ENCODE data around the gene HSF2BP. TPM values are rescaled to one million over a fixed set of nuclear protein-coding genes. Genes with fewer than 3 reads are reported as not detected.

The HSF2BP gene
- polyA plus RNA-seq, 1 of the 3 experiments (the other 2 are of a cell fraction), result 1.1 TPM

GRCh38 chr21:43662286-43662685, 3.0 kb upstream of the HSF2BP start:
- no peaks in the 10 kb centered on the region for H4K20me1 ChIP-seq (ENCODE audit: insufficient read depth)
- H3K27me3 ChIP-seq (ENCODE audit: insufficient read depth), result no peaks in the 10 kb centered on the region
- no peak overlapping the region for H3K4me3 ChIP-seq (ENCODE audit: low read depth in 2 of 2, low read length in 1 of 2)
- no peak for DNase-seq
- H3K79me2 ChIP-seq (ENCODE audit: insufficient read depth), result peaks cover 77% of the 10 kb centered on the region
- peaks cover 17 to 27% of the 10 kb centered on the region in 2 experiments for H3K36me3 ChIP-seq (replicated peaks in 1 of 2; ENCODE audit: control insufficient read depth in 1 of 2, insufficient read depth in 2 of 2, low read length in 1 of 2)
- 81% methylated on average over 6 of the region's 6 CpGs for WGBS (ENCODE audit: low lambda C conversion rate)
- H3K9me3 ChIP-seq, result no peaks in the 10 kb centered on the region
- H3K9me2 ChIP-seq, result no peaks in the 10 kb centered on the region
- peaks cover 5 to 13% of the 10 kb centered on the region in 2 experiments; a peak in 3 of 4 replicates for H3K4me1 ChIP-seq (ENCODE audit: control insufficient read depth in 1 of 2, insufficient read depth in 2 of 2, low read depth in 1 of 2, low read length in 1 of 2)
- H3K27ac ChIP-seq (ENCODE audit: low read depth in 2 of 2, low read length in 1 of 2), result no peak overlapping the region
- ChIA-PET CTCF (no interaction called here), POLR2A (no interaction called here)
- no peak overlapping the region for H3K4me2 ChIP-seq
- H3F3A ChIP-seq (replicated peaks; ENCODE audit: insufficient read depth), result peaks cover 5% of the 10 kb centered on the region
- no peak overlapping the region for H3K9ac ChIP-seq
- no peak overlapping the region for H2AFZ ChIP-seq (ENCODE audit: low read depth)
- TF ChIP-seq ELF1 (IDR thresholded peaks at IDR 0.05) (no peak), FOSL2 (IDR thresholded peaks at IDR 0.05; ENCODE audit: borderline replicate concordance, low read depth) (no peak), MEF2A (IDR thresholded peaks at IDR 0.05; ENCODE audit: borderline replicate concordance, low read depth) (no peak), SIN3A (IDR thresholded peaks at IDR 0.05; ENCODE audit: borderline replicate concordance, low read depth, low read length) (no peak), RAD21 (IDR thresholded peaks at IDR 0.05; ENCODE audit: low read length) (no peak), TAF1 (IDR thresholded peaks at IDR 0.05; ENCODE audit: borderline replicate concordance, low read depth, low read length) (no peak), MAX (IDR thresholded peaks at IDR 0.05; ENCODE audit: low read depth) (no peak), NFIC (IDR thresholded peaks at IDR 0.05; ENCODE audit: borderline replicate concordance) (no peak), TEAD4 (IDR thresholded peaks at IDR 0.05; ENCODE audit: borderline replicate concordance, insufficient read depth) (no peak), GABPA (IDR thresholded peaks at IDR 0.05; ENCODE audit: low read depth) (no peak), RFX5 (IDR thresholded peaks at IDR 0.05; ENCODE audit: low read length) (no peak), CHD2 (IDR thresholded peaks at IDR 0.05; ENCODE audit: low read length, partially characterized antibody) (no peak), JUND (IDR thresholded peaks at IDR 0.05) (no peak), FOXM1 (IDR thresholded peaks at IDR 0.05; ENCODE audit: low read depth) (no peak), USF2 (IDR thresholded peaks at IDR 0.05; ENCODE audit: borderline replicate concordance, low read depth, low read length) (no peak), CTCF (IDR thresholded peaks at IDR 0.05) (no peak), USF1 (IDR thresholded peaks at IDR 0.05; ENCODE audit: borderline replicate concordance, low read depth) (no peak), RCOR1 (IDR thresholded peaks at IDR 0.05; ENCODE audit: low read length) (no peak)
- TF ChIP-seq, protein P1, sequence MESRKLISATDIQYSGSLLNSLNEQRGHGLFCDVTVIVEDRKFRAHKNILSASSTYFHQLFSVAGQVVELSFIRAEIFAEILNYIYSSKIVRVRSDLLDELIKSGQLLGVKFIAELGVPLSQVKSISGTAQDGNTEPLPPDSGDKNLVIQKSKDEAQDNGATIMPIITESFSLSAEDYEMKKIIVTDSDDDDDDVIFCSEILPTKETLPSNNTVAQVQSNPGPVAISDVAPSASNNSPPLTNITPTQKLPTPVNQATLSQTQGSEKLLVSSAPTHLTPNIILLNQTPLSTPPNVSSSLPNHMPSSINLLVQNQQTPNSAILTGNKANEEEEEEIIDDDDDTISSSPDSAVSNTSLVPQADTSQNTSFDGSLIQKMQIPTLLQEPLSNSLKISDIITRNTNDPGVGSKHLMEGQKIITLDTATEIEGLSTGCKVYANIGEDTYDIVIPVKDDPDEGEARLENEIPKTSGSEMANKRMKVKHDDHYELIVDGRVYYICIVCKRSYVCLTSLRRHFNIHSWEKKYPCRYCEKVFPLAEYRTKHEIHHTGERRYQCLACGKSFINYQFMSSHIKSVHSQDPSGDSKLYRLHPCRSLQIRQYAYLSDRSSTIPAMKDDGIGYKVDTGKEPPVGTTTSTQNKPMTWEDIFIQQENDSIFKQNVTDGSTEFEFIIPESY (IDR thresholded peaks at IDR 0.05; ENCODE audit: borderline replicate concordance, low read depth), result no peak
